ENCODE data around the gene LRRC8E. TPM values are rescaled to one million over a fixed set of nuclear protein-coding genes. Genes with fewer than 3 reads are reported as not detected.

Gene LRRC8E
- total RNA-seq, 2 experiments from 2014 or later = not detected

DNA sequence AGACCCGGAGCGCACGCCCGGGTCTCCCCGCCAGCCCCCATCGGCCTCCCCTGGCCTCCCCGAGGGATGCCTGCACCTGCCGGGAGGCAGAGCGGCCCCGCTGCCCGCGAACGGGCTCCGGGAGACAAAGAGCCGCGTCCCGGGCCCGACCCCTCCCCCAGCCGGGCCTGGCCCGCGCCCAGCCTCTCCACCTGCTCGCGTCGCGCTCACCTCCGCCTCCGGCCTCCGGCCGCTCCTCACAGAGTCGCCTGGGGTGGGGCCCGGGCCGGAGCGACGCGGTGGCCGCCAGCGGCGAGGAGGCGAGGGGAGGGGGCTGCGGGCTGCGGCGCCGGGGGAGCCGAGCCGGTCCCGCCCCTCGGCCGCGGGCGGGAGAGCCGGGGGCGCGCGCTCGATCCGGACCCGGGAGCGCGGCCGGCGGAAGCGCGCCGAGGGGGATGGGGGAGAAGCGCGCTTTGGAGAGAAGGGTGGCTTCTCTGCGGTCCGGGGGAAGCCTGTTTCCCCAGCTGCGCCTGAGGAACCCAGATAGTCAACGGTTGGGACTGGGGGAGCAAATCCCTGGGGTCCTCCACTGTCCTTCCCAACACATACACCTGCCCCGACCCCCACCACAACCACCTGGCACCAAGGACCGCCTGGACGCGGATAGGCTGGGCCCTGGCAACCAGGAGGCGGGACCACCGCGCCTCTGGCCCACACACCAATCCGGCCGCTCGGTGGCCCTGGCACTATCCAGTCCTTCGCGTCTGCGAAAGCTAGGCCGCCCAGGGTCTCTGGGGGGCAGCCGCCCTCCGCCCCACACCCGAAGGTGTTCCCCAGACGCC, 14.0 kb upstream of the LRRC8E start, which contains the start of gene PRR36:
Gene PRR36, minus strand, starts transcription at position 315 of the 821 bp plus-strand sequence. CDS start 701 bp downstream, outside the sequence.
- CTCF ChIA-PET = interaction anchor here (0.6 to 1.5 kb wide), 4 partner anchors 12 to 29 kb away, joined by 3 to 4 read pairs (median 3); partner anchors contain the start of gene MAP2K7
- no peak for DNase-seq
- Mint-ChIP-seq H3K4me1 (peaks cover 32% of the 10 kb centered on the region), H3K27me3 (peaks cover 34% of the 10 kb centered on the region), H3K36me3 (ENCODE audit: low read depth) (no peaks in the 10 kb centered on the region), H3K4me3 (peak within 1 kb of the TSS; percentile 58), H3K27ac (no peak within 1 kb of the TSS), H3K9me3 (no peaks in the 10 kb centered on the region)
- POLR2A ChIA-PET = no interaction called here

DNA sequence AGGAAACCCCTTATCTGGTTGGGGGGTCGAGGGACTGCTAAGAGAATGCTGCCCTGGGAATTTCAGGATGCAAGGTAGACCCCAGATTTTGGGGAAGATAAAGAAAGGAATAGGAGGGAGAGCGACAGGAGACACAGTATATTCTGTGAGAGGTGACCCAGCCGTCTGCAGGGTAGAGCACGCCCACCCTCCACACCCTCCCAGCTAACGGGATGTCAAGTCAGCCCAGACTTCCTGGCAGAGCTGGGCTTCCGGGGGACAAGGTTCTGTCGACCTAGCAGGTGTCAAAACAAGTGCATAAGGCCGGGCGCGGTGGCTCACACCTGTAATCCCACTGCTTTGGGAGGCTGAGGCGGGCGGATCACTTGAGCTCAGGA, 13.4 kb upstream of the LRRC8E start:
- no peak for DNase-seq
- POLR2A ChIA-PET = no interaction called here
- peaks cover 34% of the 10 kb centered on the region for H3K27me3 Mint-ChIP-seq
- no peak overlapping the region for H3K27ac Mint-ChIP-seq
- H3K9me3 Mint-ChIP-seq = no peaks in the 10 kb centered on the region
- H3K36me3 Mint-ChIP-seq (ENCODE audit: low read depth) = no peaks in the 10 kb centered on the region
- H3K4me1 Mint-ChIP-seq = peaks cover 31% of the 10 kb centered on the region
- CTCF ChIA-PET = interaction anchor here (0.8 to 1.5 kb wide), 3 partner anchors 13 to 28 kb away, joined by 3 to 4 read pairs (median 3); partner anchors contain the start of gene MAP2K7
- peak overlapping the region; percentile 48 for H3K4me3 Mint-ChIP-seq

DNA sequence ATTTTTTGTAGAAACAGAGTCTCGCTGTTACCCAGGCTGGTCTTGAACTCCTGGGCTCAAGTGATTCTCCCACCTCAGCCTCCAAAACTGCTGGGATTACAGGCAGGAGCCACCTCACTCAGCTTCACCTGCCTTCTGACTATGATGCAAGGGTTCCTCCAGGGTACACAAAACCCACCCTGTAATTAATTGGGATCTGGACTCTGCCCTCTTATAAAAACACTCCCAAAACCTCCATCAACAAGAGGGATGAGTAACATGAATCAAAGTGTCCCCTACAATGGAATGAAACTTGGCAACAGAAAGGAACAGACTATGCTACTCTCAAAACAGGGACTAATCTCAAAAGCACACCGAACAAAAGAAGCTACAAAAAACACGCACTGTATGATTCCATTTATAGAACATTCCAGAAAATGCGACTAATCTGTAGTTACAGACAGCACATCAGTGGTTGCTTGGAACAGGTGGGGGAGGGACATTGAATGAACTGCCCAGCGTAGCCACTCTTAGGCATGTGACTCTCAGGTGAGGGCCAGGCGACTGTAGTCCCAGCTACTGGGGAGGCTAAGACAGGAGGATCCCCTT, 11.0 kb upstream of the LRRC8E start:
- Mint-ChIP-seq H3K4me1 (peaks cover 12% of the 10 kb centered on the region), H3K36me3 (ENCODE audit: low read depth) (no peaks in the 10 kb centered on the region), H3K27ac (no peak overlapping the region), H3K4me3 (no peak overlapping the region), H3K27me3 (peaks cover 22% of the 10 kb centered on the region), H3K9me3 (no peaks in the 10 kb centered on the region)
- ChIA-PET POLR2A (no interaction called here), CTCF (interaction anchor here (0.7 to 1.4 kb wide), 4 partner anchors 9 to 28 kb away, joined by 3 to 4 read pairs (median 3); partner anchors contain the start of genes LRRC8E and MAP2K7)
- DNase-seq = no peak

DNA sequence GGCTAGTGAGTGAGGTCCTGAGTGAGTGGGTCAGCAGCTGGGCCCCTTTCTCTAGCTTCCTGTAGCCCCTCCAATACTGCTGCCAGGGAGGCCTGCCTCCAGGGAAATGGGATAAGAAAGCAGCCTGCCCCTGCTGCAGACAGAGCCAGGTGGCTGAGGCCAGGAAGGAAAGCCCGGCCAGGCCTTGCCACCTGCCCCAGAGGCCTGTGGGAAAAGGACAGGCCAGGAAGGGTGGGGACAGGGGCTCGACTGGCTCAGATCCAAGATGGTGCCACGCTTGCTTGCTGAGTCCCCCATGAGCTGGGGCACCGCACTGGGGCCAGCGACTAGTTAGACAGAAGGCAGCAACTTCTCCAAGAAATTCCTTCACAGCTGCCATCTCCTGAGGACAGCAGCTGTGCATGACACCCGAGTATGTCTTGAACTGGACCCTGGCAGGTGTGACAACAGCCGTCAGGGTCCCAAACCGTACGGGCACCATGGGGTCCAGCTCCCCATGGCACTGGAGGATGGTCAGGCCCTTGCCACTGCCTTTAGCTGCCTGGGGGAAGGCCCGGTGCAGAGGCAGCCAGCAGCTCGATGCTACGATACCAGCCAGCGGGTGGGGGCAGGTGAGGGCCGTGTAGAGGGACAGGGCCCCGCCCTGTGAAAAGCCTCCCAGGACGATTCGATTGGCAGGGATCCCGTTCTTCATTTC, 9.1 kb upstream of the LRRC8E start:
- no peak for DNase-seq
- Mint-ChIP-seq H3K4me1 (peaks cover 9% of the 10 kb centered on the region), H3K27me3 (peaks cover 14% of the 10 kb centered on the region), H3K27ac (no peak overlapping the region), H3K9me3 (no peaks in the 10 kb centered on the region), H3K36me3 (ENCODE audit: low read depth) (no peaks in the 10 kb centered on the region), H3K4me3 (no peak overlapping the region)
- ChIA-PET CTCF (interaction anchor here (1.4 to 1.5 kb wide), 2 partner anchors 10 to 26 kb away, joined by 4 to 8 read pairs; no protein-coding TSS in a partner anchor), POLR2A (no interaction called here)

DNA sequence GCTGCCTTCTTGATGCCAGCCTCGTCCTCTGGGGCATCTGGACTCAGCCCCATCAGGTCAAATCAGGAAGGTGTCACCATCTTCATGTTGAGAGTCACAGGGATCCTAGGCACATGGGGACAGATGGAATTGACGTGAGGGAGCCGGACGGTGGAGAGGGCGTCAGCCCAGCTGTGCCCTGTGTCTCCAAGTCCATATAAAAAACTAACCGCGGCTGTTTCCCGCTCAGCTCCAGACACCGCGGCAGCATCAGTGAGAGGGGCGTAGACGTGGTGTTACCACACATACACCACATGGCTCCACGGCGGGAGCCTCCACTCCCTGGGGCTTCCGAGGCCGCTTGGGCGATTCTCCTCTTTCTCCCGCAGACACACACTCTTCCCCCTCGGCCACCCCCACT, 8.5 kb upstream of the LRRC8E start:
- peak; percentile 35 for DNase-seq
- Mint-ChIP-seq H3K4me3 (no peak overlapping the region), H3K9me3 (no peaks in the 10 kb centered on the region), H3K27me3 (peaks cover 10% of the 10 kb centered on the region), H3K27ac (no peak overlapping the region), H3K4me1 (peaks cover 7% of the 10 kb centered on the region), H3K36me3 (ENCODE audit: low read depth) (no peaks in the 10 kb centered on the region)
- ChIA-PET POLR2A (no interaction called here), CTCF (interaction anchor here (1.4 to 1.5 kb wide), 2 partner anchors 10 to 26 kb away, joined by 4 to 8 read pairs; no protein-coding TSS in a partner anchor)

DNA sequence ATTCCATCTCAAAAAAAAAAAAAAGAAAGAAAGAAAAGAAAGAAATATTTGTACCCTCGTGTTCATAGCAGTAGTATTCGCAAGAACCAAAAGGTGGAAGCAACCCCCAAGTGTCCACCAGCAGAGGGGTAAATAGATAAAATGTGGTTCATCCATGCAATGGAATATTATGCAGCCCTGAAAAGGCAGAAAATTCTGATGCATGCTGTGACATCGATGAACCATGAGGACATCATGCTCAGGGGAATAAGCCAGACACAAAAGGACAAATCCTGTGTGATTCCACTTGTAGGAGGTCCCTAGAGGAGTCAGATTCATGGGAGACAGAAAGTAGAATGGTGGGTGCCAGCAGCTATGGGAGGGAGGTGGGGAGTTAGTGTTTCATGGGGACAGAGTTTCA, 6.4 kb upstream of the LRRC8E start:
- no peak overlapping the region for H3K4me3 Mint-ChIP-seq
- H3K27ac Mint-ChIP-seq = no peak overlapping the region
- ChIA-PET POLR2A (no interaction called here), CTCF (interaction anchor here (0.5 to 2.3 kb wide), 4 partner anchors 13 to 20 kb away, joined by 3 to 7 read pairs (median 4); no protein-coding TSS in a partner anchor)
- no peaks in the 10 kb centered on the region for H3K9me3 Mint-ChIP-seq
- H3K4me1 Mint-ChIP-seq = peaks cover 3% of the 10 kb centered on the region
- DNase-seq = no peak
- H3K27me3 Mint-ChIP-seq = peaks cover 2% of the 10 kb centered on the region
- no peaks in the 10 kb centered on the region for H3K36me3 Mint-ChIP-seq (ENCODE audit: low read depth)

DNA sequence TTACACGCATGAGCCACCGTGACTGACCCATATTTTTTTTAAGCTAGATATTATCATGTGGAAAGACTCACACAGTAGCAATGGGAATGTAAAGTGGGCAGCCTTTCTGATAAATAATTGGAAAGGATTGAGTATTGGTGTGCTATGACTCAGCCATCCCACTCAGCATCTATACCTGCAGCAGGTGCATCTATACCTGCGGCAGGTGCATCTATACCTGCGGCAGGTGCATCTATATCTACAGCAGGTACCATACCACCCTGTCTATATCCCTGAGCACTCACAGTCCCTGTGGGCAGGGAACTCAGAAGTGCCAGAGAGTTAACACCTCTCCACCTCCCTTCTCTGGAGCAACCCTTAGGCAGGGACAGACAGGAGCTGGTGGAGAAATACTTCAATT, 5.2 kb upstream of the LRRC8E start:
- DNase-seq = no peak
- Mint-ChIP-seq H3K36me3 (ENCODE audit: low read depth) (no peaks in the 10 kb centered on the region), H3K4me3 (no peak overlapping the region), H3K4me1 (peaks cover 3% of the 10 kb centered on the region), H3K27me3 (peaks cover 3% of the 10 kb centered on the region), H3K9me3 (no peaks in the 10 kb centered on the region), H3K27ac (no peak overlapping the region)
- ChIA-PET POLR2A (no interaction called here), CTCF (interaction anchor here (0.6 to 2.3 kb wide), 6 partner anchors 11 to 1226 kb away, joined by 3 to 7 read pairs (median 3); partner anchors contain the start of gene MAP2K7)

DNA sequence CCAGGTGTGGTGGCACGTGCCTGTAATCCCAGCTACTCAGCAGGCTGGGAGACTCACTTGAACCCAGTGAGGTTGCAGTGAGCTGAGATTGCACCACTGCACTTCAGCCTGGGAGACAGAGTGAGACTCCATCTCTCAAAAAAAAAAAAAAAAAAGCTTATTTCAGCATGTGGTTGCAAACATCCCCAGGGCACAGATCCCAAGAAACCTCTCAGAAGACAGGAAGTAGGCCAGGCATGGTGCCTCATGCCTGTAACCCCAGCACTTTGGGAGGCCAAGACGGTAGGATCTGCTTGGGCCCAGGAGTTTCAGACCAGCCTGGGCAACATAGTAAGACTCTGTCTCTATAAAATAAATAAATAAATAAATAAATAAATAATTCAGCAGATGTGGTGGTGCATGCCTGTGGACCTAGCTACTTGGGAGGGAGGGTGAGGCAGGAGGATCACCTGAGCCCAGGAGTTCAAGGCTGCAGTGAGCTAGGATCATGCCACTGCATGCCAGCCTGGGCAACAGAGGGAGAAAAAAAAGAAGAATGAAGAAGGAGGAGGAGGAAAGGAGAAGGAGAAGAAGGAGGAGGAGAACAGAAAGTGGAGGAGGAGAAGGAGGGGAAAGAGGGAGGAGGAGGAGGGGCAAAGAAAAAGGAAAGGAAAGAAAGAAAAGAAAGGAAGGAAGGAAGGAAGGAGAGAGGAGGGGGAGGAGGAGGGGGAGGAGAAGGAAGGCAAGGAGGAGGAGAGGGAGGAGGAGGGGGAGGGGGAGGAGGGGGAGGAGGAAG, 4.3 kb upstream of the LRRC8E start:
- Mint-ChIP-seq H3K27ac (no peak overlapping the region), H3K4me1 (peaks cover 6% of the 10 kb centered on the region)

DNA sequence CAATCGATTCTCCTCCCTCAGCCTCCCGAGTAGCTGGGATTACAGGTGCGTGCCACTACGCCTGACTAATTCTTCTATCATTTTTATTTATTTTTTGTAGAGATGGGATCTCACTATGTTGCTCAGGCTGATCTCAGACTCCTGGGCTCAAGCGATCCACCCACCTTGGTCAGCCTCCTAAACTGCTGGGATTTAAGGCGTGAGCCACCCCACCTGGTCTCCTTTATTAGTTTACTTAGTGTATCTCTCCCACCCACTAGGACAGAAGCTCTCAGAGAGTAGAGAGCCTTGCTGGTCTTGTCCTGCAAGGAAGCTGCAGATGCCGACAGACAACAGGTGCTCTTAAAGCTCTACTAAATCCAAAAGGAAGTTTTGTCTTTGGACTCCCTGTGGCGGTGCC, 2.5 kb upstream of the LRRC8E start:
- Mint-ChIP-seq H3K27me3 (peaks cover 11% of the 10 kb centered on the region), H3K9me3 (no peaks in the 10 kb centered on the region), H3K36me3 (ENCODE audit: low read depth) (no peaks in the 10 kb centered on the region), H3K4me1 (peaks cover 7% of the 10 kb centered on the region), H3K4me3 (no peak overlapping the region), H3K27ac (no peak overlapping the region)
- ChIA-PET CTCF (interaction anchor here (1.0 kb wide), 1 partner anchor 17 kb away, joined by 4 read pairs; no protein-coding TSS in a partner anchor), POLR2A (no interaction called here)
- no peak for DNase-seq

More for the DNA sequence above, 4.3 kb upstream of the LRRC8E start:
- Mint-ChIP-seq H3K36me3 (ENCODE audit: low read depth) (no peaks in the 10 kb centered on the region), H3K9me3 (no peaks in the 10 kb centered on the region), H3K4me3 (no peak overlapping the region), H3K27me3 (peaks cover 7% of the 10 kb centered on the region)
- POLR2A ChIA-PET = no interaction called here
- CTCF ChIA-PET = interaction anchor here (0.6 to 2.3 kb wide), 6 partner anchors 10 to 1225 kb away, joined by 3 to 7 read pairs (median 3); partner anchors contain the start of gene MAP2K7
- no peak for DNase-seq

DNA sequence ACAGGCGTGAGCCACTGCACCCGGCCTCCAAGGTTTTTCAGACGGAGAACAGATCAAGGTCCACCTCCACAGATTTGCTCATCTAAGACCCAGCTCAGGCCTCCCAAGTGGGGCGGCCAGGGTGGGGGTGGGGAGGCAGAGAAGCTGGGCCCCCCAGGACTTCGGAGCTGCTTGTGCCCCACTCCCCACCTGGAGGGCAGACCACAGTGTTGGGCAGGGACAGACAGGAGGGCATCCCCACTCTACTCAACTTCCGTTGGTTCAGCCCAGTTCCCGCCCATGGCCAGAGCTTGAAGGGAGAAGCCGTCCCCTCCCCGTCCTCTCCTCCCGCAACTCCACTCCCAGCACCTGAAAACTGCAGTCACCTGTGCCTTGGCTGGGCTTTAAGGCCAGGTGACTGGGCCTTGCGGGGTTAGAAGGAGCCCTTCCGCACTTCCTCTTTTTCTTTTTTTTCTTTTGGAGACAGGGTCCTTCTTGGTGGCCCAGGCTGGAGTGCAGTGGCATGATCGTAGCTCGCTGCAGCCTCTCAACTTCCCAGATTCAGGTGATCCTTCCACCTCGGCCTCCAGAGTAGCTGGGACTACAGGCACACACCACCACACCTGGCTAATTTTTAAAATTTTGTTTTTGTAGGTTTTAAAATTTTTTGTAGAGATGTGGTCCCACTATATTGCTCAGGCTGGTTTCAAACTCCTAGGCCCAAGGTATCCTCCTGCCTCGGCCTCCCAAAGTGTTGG, 734 bp upstream of the LRRC8E start:
- POLR2A ChIA-PET = no interaction called here
- H3K4me1 Mint-ChIP-seq = peaks cover 7% of the 10 kb centered on the region

DNA sequence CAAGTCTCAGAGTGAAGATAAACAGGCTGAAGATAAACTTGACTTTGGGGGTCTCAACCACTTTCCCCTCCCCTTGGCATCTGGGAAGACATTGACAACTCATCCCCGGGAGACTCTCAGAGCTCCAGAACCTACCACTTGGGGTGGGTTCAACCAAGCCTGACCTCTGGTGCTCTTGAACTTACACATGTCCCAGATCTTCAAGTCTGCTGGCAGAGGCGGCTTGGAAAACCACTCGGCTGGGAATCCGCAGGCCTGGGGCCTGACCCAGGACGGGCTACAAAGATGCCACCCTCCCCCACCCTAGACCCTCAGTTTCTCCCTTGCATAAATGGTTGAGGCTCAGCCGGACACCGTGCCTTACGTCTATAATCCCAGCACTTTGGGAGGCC, 512 bp downstream of the LRRC8E start:
- CTCF ChIA-PET = no interaction called here
- POLR2A ChIA-PET = no interaction called here
- Mint-ChIP-seq H3K27me3 (peaks cover 14% of the 10 kb centered on the region), H3K4me3 (no peak overlapping the region), H3K9me3 (no peaks in the 10 kb centered on the region), H3K27ac (no peak overlapping the region), H3K36me3 (ENCODE audit: low read depth) (no peaks in the 10 kb centered on the region), H3K4me1 (peaks cover 6% of the 10 kb centered on the region)
- no peak for DNase-seq

More for the DNA sequence above, 734 bp upstream of the LRRC8E start:
- no peak for DNase-seq
- Mint-ChIP-seq H3K27ac (no peak overlapping the region), H3K4me3 (no peak overlapping the region), H3K36me3 (ENCODE audit: low read depth) (no peaks in the 10 kb centered on the region), H3K27me3 (peaks cover 14% of the 10 kb centered on the region), H3K9me3 (no peaks in the 10 kb centered on the region)
- CTCF ChIA-PET = interaction anchor here (1.0 to 2.1 kb wide), 4 partner anchors 10 to 30 kb away, joined by 3 to 7 read pairs (median 4); partner anchors contain the start of gene MAP2K7

Data from activated CD4-positive, alpha-beta T cell treated with anti-CD3 and anti-CD28 coated beads, Interleukin-2, amount 10 ng/mL, durations not matched to agents 7 days and 5 days (primary cell).